ENCODE results near the gene BDKRB1. TPM values are rescaled to one million over a fixed set of nuclear protein-coding genes. Genes with fewer than 3 reads are reported as not detected.
A peak's percentile ranks its signal among the peaks of the same experiment; 100 is the strongest.

BDKRB1 gene
- total RNA-seq, 1 donor from 2014 or later: not detected

GRCh38 chr14:96225745-96226151 is 30.3 kb upstream of the BDKRB1 start:
- DNase-seq (ENCODE audit: low read depth, low spot score): no peak
- H3K9me3 Mint-ChIP-seq: peaks cover 2% of the 10 kb centered on the region
- H3K4me3 Mint-ChIP-seq: no peak overlapping the region
- H3K4me1 Mint-ChIP-seq: no peaks in the 10 kb centered on the region
- peak; percentile 19 for TF ChIP-seq CTCF (conservative IDR thresholded peaks at IDR 0.05)
- no peaks in the 10 kb centered on the region for H3K36me3 Mint-ChIP-seq (ENCODE audit: low read depth)
- H3K27ac Mint-ChIP-seq (ENCODE audit: unreplicated experiment): no peak overlapping the region
- no peaks in the 10 kb centered on the region for H3K27me3 Mint-ChIP-seq (ENCODE audit: low read depth)

- TF ChIP-seq CTCF (conservative IDR thresholded peaks at IDR 0.05): no peak
- Mint-ChIP-seq H3K27me3 (ENCODE audit: low read depth) (no peaks in the 10 kb centered on the region), H3K4me1 (peaks cover under 1% of the 10 kb centered on the region), H3K36me3 (ENCODE audit: low read depth) (no peaks in the 10 kb centered on the region), H3K27ac (ENCODE audit: unreplicated experiment) (no peak overlapping the region), H3K9me3 (peaks cover 2% of the 10 kb centered on the region), H3K4me3 (no peak overlapping the region)
- DNase-seq (ENCODE audit: low read depth, low spot score): no peak
These were observed 28.6 kb upstream of the BDKRB1 start for GRCh38 chr14:96227428-96227827.

- no peak overlapping the region for H3K4me3 Mint-ChIP-seq
- H3K36me3 Mint-ChIP-seq (ENCODE audit: low read depth): no peaks in the 10 kb centered on the region
- no peak for TF ChIP-seq CTCF (conservative IDR thresholded peaks at IDR 0.05)
- DNase-seq (ENCODE audit: low read depth, low spot score): no peak
- no peak overlapping the region for H3K27ac Mint-ChIP-seq (ENCODE audit: unreplicated experiment)
- peaks cover 4% of the 10 kb centered on the region for H3K4me1 Mint-ChIP-seq
- peaks cover 2% of the 10 kb centered on the region for H3K9me3 Mint-ChIP-seq
- no peaks in the 10 kb centered on the region for H3K27me3 Mint-ChIP-seq (ENCODE audit: low read depth)
These were observed 26.7 kb upstream of the BDKRB1 start for GRCh38 chr14:96229315-96229714.

- H3K36me3 Mint-ChIP-seq (ENCODE audit: low read depth): no peaks in the 10 kb centered on the region
- H3K4me1 Mint-ChIP-seq: peaks cover 4% of the 10 kb centered on the region
- H3K27me3 Mint-ChIP-seq (ENCODE audit: low read depth): no peaks in the 10 kb centered on the region
- no peak for TF ChIP-seq CTCF (conservative IDR thresholded peaks at IDR 0.05)
- DNase-seq (ENCODE audit: low read depth, low spot score): no peak
- H3K27ac Mint-ChIP-seq (ENCODE audit: unreplicated experiment): no peak overlapping the region
- no peak overlapping the region for H3K4me3 Mint-ChIP-seq
- peaks cover 2% of the 10 kb centered on the region for H3K9me3 Mint-ChIP-seq
These were observed 25.0 kb upstream of the BDKRB1 start for GRCh38 chr14:96231056-96231455.

GRCh38 chr14:96231526-96232130 is 24.4 kb upstream of the BDKRB1 start:
- no peaks in the 10 kb centered on the region for H3K27me3 Mint-ChIP-seq (ENCODE audit: low read depth)
- no peak for TF ChIP-seq CTCF (conservative IDR thresholded peaks at IDR 0.05)
- peaks cover 4% of the 10 kb centered on the region for H3K4me1 Mint-ChIP-seq
- DNase-seq (ENCODE audit: low read depth, low spot score): no peak
- no peak overlapping the region for H3K4me3 Mint-ChIP-seq
- peaks cover 2% of the 10 kb centered on the region for H3K9me3 Mint-ChIP-seq
- no peaks in the 10 kb centered on the region for H3K36me3 Mint-ChIP-seq (ENCODE audit: low read depth)
- H3K27ac Mint-ChIP-seq (ENCODE audit: unreplicated experiment): no peak overlapping the region
